ENCODE results near the gene AKNA.

Gene AKNA

GRCh38 chr9:114314881-114315722 lies 72.7 kb downstream of the AKNA start:
- DNase-seq: no peak

DNA sequence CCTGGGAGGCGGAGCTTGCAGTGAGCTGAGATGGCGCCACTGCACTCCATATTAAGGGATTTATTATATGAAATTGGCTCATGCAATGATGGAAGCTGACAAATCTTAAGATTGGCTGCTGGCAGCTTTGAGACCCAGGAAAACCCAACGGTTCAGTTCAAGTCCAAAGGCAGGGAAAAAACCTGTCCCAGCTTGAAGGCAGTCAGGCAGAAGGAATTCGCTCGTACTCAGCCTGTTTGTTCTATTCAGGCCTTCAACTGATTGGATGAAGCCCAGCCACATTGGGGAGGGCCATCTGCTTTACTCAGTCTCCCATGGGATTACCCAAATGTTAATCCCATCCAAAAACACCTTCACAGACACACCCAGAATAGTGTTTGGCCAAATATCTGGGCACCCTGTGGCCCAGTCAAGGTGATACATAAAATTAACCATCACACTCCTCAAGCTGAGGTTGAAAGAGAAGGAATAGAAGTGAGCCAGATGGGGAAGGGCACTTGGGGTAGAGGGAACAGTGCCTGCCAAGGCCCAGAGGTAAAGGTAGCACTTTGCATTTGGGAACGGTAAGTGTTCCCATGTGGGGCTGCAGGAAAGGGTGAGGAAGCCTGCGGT lies 73.4 kb downstream of the AKNA start:
- DNase-seq: no peak

DNA sequence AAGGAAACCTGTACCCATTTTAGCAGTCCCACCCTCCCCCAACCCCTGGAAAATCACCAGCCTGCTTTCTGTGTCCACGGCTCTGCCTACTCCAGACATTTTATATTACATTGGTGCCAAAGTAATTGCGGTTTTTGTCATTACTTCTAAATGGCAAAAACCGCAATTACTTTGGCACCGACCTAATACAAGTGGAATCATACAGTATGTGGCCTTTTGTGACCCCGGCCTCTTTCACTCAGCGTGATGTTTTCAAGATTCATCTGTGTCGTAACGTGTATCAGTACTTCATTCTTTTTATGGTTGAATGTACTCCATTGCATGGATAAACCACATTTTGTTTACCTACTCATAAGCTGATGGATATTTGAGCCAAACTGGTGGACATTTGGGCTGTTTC lies 74.6 kb downstream of the AKNA start:
- no peak for DNase-seq

- no peak for DNase-seq
These were observed 75.3 kb downstream of the AKNA start for GRCh38 chr9:114312513-114312875.

DNA sequence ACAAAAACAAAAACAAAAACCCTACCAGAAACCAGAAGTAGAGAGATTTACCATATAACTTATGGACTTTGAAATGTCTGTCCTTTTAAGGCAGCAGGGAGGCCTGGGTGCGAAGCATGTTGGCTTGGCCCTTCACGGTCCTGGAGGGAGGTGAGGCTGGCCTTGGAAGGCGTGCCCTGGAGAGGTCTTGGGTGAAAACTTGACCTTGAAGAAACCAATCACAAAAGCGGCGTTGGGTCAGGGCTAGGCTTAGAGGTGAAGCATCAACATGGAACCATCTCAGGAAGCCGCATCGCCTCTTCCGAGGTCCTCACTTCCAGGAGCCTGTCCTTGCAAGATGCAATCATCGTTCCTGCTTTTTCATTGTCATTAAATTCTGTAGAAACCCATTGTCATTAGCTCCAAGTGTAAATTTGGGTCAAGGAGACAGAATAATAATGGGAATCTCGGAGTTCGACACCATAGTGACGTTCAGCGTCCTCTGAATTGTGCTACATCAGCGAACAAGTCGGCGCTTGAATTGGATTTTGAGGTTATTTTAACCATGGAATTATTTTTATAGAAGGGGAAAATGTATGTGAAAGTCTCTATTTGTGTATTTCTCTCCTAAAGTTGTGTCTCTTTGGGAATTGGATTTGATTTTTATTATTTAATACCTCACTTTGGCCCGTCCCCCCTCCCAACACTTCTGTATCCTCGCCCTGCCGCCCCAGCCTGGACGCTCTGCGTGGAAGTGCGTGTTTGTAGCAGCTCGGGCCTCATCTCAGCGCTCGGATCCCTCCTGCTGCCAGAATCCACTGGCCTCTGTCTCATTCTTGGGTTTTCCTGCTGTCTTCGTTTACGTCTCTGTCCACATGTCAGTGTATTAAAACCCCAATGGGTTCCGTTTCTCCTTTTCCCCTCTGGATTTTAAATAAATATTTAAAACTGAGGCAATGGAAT lies 75.9 kb downstream of the AKNA start:
- DNase-seq: no peak

- no peak for DNase-seq
These were observed 77.0 kb downstream of the AKNA start for GRCh38 chr9:114310471-114311450.

DNA sequence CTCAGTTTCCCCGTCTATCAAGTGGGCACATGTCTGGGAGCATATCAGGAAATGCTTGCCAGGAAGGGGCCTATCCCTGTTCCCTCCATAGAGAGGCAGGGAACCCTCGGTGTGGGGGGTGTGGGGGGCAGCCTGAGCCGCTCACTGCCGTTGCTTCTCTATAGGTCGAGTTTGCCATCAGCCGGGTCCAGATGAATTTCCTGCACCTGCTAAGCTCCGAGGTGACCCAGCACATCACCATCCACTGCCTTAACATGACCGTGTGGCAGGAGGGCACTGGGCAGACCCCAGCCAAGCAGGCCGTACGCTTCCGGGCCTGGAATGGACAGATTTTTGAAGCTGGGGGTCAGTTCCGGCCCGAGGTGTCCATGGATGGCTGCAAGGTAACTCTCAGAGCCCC lies 78.7 kb downstream of the AKNA start:
- DNase-seq: no peak

GRCh38 chr9:114308361-114308950 lies 79.3 kb downstream of the AKNA start:
- DNase-seq: no peak

DNA sequence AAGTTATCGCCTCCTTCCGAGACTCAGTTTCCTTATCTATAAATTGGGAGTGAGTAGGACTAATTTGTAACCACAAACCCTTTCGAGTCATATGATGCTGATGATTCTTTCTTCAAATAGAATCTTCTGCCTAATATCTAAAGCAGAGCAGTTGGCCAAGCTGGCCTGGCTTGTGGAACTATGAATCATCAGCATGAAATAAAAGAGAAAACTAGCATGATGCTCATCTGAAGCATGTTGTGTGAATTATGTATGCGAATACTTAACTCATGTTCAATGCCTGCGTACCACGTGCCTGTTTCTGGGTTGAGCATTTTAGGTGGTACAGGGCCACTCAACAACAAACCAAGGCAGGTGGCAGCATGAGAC lies 79.9 kb downstream of the AKNA start:
- DNase-seq: no peak

- no peak for DNase-seq
These were observed 83.2 kb downstream of the AKNA start for GRCh38 chr9:114304416-114305188.

DNA sequence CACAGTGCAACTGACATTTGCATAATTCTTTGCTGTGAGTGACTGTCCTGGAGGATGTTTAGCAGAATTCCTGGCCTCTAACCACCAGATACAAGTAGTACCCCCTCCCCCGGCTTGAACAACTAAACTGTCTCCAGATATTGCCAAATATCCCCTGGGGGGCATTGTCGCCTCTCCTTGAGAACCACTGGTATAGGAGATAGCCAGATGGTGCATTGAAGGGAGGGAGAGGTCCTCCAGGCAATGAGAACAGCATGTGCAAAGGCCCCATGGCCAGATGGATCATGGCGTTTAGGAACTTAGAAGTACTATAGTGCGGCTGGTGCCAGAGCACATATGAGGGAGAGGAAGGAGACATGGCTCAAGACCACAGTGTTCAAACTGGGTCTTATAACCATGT lies 83.8 kb downstream of the AKNA start:
- no peak for DNase-seq

DNA sequence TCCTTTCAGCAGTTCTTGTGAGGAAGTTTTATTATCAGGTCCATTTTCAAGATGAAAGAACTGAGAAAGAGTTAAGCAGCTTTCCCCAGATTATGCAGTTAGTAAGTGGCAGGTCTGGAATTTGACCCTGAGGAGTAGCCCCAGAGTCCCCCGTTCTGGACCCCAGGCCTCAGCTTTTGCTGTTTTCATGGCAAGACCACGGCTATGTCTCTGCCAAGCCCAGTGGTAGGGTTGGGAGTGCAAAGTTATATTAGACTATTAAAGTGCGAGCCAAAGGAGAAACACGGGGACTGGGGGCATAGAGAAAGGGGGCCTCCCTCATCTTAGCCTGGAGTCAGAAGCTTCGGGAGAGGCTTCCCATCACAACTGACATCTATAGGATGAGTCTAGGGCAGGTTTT lies 84.2 kb downstream of the AKNA start:
- no peak for DNase-seq

- DNase-seq: no peak
These were observed 85.1 kb downstream of the AKNA start for GRCh38 chr9:114302727-114303126.

DNA sequence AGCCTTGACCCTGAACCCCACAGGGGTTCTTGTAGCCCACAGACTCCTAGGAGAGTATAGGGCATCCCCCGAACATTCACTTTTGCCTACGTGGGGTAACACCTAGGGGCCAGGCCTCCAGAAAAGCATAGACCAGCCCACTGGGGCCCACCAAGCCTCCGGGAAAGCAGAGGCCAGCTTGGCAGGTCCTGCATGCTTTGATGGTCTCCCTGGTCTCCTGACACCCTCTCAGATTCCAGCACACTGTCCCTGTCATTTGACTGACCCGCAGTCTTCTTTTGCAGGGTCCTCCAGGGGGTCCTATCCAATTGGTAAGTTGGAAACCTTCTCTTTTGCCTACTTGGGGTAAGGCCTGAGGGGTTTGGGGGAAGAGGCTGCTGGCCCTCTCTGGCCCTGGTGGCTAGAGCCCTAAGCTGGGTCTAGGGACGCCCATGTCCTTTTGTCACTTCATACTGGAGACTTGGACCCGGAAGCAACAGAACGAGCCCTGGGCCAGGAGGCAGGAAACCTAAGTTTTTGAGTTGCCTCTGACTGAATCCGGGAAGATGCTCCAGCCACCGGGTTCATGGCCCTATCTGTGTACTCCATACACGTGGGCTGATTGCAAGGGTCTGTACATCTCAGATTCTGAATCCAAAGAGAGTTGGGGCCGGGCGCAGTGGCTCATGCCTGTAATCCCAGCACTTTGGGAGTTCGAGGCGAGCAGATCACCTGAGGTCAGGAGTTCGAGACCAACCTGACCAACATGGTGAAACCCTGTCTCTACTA lies 85.8 kb downstream of the AKNA start:
- no peak for DNase-seq

- DNase-seq: no peak
These were observed 86.7 kb downstream of the AKNA start for GRCh38 chr9:114300846-114301797.

GRCh38 chr9:114300153-114300845 lies 87.5 kb downstream of the AKNA start:
- no peak for DNase-seq

DNA sequence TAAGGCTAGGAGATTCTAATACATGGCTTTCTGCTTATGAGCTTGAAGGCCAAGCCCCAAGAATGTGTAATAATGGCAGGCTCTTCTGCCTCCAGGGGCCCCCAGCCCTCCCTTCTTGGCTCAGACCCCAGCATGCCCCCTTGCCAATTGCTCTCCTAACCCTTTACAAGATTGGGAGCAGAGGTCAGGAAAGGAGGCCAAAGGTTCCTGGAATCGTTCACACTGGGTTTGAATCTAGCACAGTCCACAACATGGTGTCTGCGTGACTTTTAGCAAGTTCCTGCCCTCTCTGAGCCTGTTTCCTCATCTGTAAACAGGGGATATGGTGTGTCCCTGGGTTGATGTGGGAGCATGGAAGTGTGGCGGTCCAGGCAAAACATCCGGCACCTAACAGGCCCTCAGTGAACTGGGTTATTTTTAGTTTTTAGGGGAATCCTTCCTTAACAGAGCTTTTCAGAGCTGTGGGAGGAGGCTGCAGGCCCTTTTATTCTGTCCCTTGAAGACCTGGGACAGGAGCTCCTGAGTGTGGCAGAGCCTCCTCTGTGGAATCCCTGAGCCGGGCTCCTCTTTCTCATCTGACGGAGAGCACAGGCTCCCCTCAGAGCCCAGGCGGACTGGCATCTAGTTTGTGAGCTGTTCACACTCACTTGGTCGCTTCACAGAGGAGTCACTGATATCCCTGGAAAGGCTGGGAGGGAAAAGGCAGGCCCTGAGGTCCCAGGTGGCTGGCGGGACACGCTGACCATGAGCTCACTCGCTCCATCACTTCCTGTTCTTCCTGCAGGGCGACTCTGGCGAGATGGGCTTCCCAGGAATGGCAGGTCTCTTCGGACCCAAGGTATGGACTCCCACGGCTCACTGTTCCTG lies 88.3 kb downstream of the AKNA start:
- DNase-seq: no peak

DNA sequence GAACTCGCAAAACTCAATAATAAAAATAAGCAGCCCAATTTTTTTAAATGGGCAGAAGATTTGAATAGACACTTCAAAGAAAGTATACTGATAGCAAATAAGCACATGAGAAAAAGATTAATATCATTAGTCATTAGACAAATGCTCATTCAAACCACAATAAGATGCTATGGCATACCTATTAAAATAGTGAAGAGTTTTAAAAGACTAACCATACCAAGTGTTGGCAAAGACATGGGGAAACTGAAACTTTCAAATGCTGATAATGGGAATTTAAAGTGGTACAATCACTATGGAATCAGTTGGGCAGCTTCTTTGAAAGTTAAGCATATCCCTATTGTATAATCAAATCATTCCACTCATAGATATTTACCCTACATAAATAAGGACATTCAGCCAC lies 91.4 kb downstream of the AKNA start:
- DNase-seq: no peak

Data from NCI-H1694 (cell line).